Breast epithelium (tissue), 4 donors: ENCODE measurements around the gene PHPT1. TPM values are rescaled to one million over a fixed set of nuclear protein-coding genes. Genes with fewer than 3 reads are reported as not detected.
A peak's percentile ranks its signal among the peaks of the same experiment; 100 is the strongest.

Source experiments
- DNase-seq, 2 donors: peaks; one replicate each; pipeline ENCODE4 v3.0.0-alpha.2; 2019; ENCODE audit warnings: low spot score in 2 of 2
- H3K27ac ChIP-seq, 2 donors: fragments of 200-600 bp; sonication (generic) in 1 of 2; one replicate each; pipeline ENCODE4 v1.5.1; 2016 to 2019; ENCODE audit warnings: mild to moderate bottlenecking in 1 of 2
- H3K27me3 ChIP-seq, 2 donors: fragments of 200-600 bp; sonication (generic) in 1 of 2; one replicate each; pipeline versions ENCODE4 v1.5.1 to v1.6.0; 2017 to 2019; ENCODE audit warnings: control low read depth in 1 of 2, mild to moderate bottlenecking in 1 of 2
- H3K36me3 ChIP-seq: fragments of 200-600 bp; one replicate; pipeline ENCODE4 v1.5.1; 2019
- H3K4me1 ChIP-seq, 2 donors: fragments of 200-600 bp; sonication (generic); one replicate each; pipeline ENCODE4 v1.5.1; 2016 to 2019; ENCODE audit warnings: control low read depth in 1 of 2
- H3K4me3 ChIP-seq, 3 donors: fragments of 200-600 bp; sonication (generic); 1 replicate in 2 of 3; 2 replicates in 1 of 3; pipeline ENCODE4 v1.5.1; 2016 to 2019; ENCODE audit warnings: mild to moderate bottlenecking in 3 of 3, moderate library complexity in 2 of 3
- H3K9me3 ChIP-seq, 2 donors: fragments of 200-600 bp; sonication (generic) in 1 of 2; one replicate each; pipeline ENCODE4 v1.5.1; 2016 to 2019; ENCODE audit warnings: control low read depth in 1 of 2
- POLR2A ChIP-seq: fragments of 450-650 bp; IDR thresholded peaks from one replicate; pipeline ENCODE4 v1.6.1; 2016; ENCODE audit warnings: antibody characterized with exemption, mild to moderate bottlenecking, moderate library complexity
- POLR2AphosphoS5 ChIP-seq, 3 donors: sonication (generic); formaldehyde crosslinking; IDR thresholded peaks; one replicate each; pipeline ENCODE4 v1.6.1; 2017; ENCODE audit warnings: antibody characterized with exemption in 3 of 3
- intact Hi-C: fragments of 100-400 bp; cut with DNase I; formaldehyde crosslinking; loops from one replicate; pipeline ENCODE4 v1.15.1; 2023; ENCODE audit warnings: low total_unique reads
- total RNA-seq, 3 donors: library from RNA; depleted of rRNA; stranded (reverse); fragments of >200 nt; gene quantifications; one replicate each; pipeline ENCODE4 v1.1.0, GENCODE V29; 2016
- TF ChIP-seq, protein P1 (sequence below), 3 donors: fragments of 450-650 bp; IDR thresholded peaks; one replicate each; pipeline ENCODE4 v1.5.1; 2016 to 2017; ENCODE audit warnings: antibody characterized with exemption in 3 of 3, mild to moderate bottlenecking in 3 of 3, moderate library complexity in 3 of 3

PHPT1 gene
- total RNA-seq, 3 donors from 2014 or later, result 43.2 to 70.8 (median 52.5) TPM

DNA sequence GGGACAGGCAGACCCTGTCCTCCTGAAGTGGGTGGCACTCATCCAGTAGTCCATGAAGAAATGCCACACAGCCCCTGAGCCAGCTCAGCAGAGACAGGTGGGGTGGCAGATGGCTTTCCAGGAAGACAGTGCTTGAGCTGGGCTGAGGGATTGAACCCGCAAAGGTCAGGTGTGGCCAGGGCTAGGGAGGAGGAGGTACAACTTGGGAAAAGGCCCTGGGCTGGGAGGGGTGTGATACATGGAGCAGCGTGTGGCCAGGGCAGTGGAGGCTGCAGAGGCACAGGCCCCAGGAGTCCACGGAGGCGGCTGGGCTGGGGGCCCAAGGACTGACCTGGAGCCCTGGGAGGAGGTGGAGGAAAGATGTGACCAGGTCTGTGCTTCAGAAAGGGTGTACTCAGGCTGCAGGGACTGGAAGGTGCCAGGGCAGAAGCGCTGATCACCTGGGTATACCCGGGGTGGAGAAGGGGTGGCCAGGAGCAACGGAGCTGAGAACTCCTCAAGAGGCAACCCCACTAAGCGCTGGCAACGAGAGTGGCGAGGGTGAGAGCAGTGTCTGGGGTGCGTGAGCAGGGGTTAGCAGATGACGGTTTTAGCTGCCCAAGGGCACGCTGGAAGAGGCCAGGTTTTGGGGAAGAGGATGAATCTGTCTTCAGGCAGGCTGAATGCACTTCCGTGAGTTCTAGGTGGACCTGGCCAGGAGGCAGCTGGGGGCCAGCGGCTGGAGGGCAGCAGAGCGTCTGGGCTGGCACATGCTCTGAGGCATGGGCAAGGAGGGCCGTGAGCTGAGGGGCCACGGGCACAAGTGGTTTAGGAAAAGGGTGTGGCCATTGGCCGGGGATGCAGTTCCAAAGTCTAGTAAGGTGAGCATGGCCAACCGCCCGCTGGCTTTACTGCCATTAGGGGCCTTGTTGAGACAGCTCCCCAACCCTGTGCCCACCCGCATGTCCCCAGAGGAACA lies 45.4 kb upstream of the PHPT1 start:
- intact Hi-C loops, result no loop called here
- Histone ChIP-seq H3K4me1 (peaks cover 7 to 29% of the 10 kb centered on the region in 2 donors), H3K36me3 (no peaks in the 10 kb centered on the region), H3K27me3 (peaks cover 0 to 8% of the 10 kb centered on the region in 2 donors), H3K27ac (peak overlapping the region; percentile 48 to 52), H3K9me3 (no peaks in the 10 kb centered on the region), H3K4me3 (no peak overlapping the region)
- no peak for DNase-seq
- TF ChIP-seq, protein P1, sequence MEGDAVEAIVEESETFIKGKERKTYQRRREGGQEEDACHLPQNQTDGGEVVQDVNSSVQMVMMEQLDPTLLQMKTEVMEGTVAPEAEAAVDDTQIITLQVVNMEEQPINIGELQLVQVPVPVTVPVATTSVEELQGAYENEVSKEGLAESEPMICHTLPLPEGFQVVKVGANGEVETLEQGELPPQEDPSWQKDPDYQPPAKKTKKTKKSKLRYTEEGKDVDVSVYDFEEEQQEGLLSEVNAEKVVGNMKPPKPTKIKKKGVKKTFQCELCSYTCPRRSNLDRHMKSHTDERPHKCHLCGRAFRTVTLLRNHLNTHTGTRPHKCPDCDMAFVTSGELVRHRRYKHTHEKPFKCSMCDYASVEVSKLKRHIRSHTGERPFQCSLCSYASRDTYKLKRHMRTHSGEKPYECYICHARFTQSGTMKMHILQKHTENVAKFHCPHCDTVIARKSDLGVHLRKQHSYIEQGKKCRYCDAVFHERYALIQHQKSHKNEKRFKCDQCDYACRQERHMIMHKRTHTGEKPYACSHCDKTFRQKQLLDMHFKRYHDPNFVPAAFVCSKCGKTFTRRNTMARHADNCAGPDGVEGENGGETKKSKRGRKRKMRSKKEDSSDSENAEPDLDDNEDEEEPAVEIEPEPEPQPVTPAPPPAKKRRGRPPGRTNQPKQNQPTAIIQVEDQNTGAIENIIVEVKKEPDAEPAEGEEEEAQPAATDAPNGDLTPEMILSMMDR (IDR thresholded peaks at IDR 0.05), result no peak
- TF ChIP-seq POLR2AphosphoS5 (IDR thresholded peaks at IDR 0.05), result no peak
- no peak for TF ChIP-seq POLR2A

GRCh38 chr9:136804509-136805206 lies 44.6 kb upstream of the PHPT1 start:
- H3K4me3 ChIP-seq, result no peak overlapping the region
- intact Hi-C loops, result loop anchor here (5.0 kb wide), 1 partner anchor 278 kb away; no protein-coding TSS in a partner anchor
- peak overlapping the region; percentile 48 to 52 for H3K27ac ChIP-seq
- TF ChIP-seq POLR2A (no peak), POLR2AphosphoS5 (IDR thresholded peaks at IDR 0.05) (peak in 1 of 3 donors; percentile 17)
- TF ChIP-seq, protein P1 (IDR thresholded peaks at IDR 0.05), result no peak
- DNase-seq, result peak; percentile 60 to 90
- H3K36me3 ChIP-seq, result no peaks in the 10 kb centered on the region
- H3K27me3 ChIP-seq, result no peaks in the 10 kb centered on the region
- peaks cover 7 to 29% of the 10 kb centered on the region in 2 donors for H3K4me1 ChIP-seq
- H3K9me3 ChIP-seq, result no peaks in the 10 kb centered on the region

GRCh38 chr9:136805207-136805740 lies 43.9 kb upstream of the PHPT1 start:
- Histone ChIP-seq H3K4me3 (no peak overlapping the region), H3K27ac (no peak overlapping the region), H3K9me3 (no peaks in the 10 kb centered on the region), H3K4me1 (peaks cover 7 to 28% of the 10 kb centered on the region in 2 donors), H3K36me3 (no peaks in the 10 kb centered on the region), H3K27me3 (no peaks in the 10 kb centered on the region)
- DNase-seq, result no peak
- intact Hi-C loops, result loop anchor here (5.0 kb wide), 1 partner anchor 277 kb away; no protein-coding TSS in a partner anchor
- TF ChIP-seq, protein P1 (IDR thresholded peaks at IDR 0.05), result no peak
- TF ChIP-seq POLR2AphosphoS5 (IDR thresholded peaks at IDR 0.05) (no peak), POLR2A (no peak)

DNA sequence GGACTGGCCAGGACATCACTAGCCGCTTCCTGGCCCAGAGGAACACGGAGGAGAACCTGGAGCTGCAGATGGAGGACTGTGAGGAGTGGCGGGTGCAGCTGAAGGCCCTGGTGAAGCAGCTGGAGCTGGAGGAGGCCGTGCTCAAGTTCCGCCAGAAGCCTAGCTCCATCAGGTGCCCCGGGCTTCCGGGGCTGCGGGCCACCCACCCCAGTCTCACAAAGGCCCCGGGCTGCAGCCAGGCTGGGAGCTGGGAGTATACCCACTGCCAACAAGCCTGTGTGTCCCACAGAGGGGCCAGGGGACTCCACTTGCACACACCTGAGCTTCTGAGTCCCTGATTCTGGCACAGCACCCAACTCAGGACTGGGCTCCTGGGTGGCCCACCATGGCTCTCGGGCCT lies 43.1 kb upstream of the PHPT1 start:
- Histone ChIP-seq H3K27me3 (no peaks in the 10 kb centered on the region), H3K4me3 (peak overlapping the region in 1 of 3 donors; percentile 100), H3K4me1 (peaks cover 7 to 26% of the 10 kb centered on the region in 2 donors), H3K27ac (no peak overlapping the region), H3K9me3 (no peaks in the 10 kb centered on the region), H3K36me3 (no peaks in the 10 kb centered on the region)
- DNase-seq, result no peak
- intact Hi-C loops, result loop anchor here (5.0 kb wide), 1 partner anchor 276 kb away; no protein-coding TSS in a partner anchor
- TF ChIP-seq POLR2AphosphoS5 (IDR thresholded peaks at IDR 0.05) (no peak), POLR2A (no peak)
- TF ChIP-seq, protein P1 (IDR thresholded peaks at IDR 0.05), result no peak
